Tibial artery (tissue), 4 donors: ENCODE results near the gene CFAP161.
A peak's percentile ranks its signal among the peaks of the same experiment; 100 is the strongest.

Experiments
- DNase-seq, 2 donors: peaks; one replicate each; pipeline ENCODE4 v3.0.0-alpha.2; 2019
- H3K27ac ChIP-seq, 2 donors: fragments of 200-600 bp; sonication (generic) in 1 of 2; 1 replicate in 1 of 2; 2 replicates in 1 of 2; pipeline ENCODE4 v1.5.1; 2018 to 2019; ENCODE audit warnings: mild to moderate bottlenecking in 1 of 2
- H3K27me3 ChIP-seq, 2 donors: fragments of 200-600 bp; sonication (generic) in 1 of 2; one replicate each; pipeline versions ENCODE4 v1.5.1 to v1.6.0; 2016 to 2019
- H3K36me3 ChIP-seq, 3 donors: fragments of 200-600 bp; sonication (generic) in 2 of 3; one replicate each; pipeline ENCODE4 v1.5.1; 2016 to 2019; ENCODE audit warnings: mild to moderate bottlenecking in 2 of 3
- H3K4me1 ChIP-seq, 4 donors: fragments of 200-600 bp; sonication (generic) in 2 of 4; 1 replicate in 3 of 4; 2 replicates in 1 of 4; pipeline ENCODE4 v1.5.1; 2016 to 2019
- H3K4me3 ChIP-seq, 2 donors: fragments of 200-600 bp; sonication (generic) in 1 of 2; 1 replicate in 1 of 2; 2 replicates in 1 of 2; pipeline ENCODE4 v1.5.1; 2018 to 2019; ENCODE audit warnings: mild to moderate bottlenecking in 2 of 2
- H3K9me3 ChIP-seq, 3 donors: fragments of 200-600 bp; sonication (generic) in 1 of 3; one replicate each; pipeline ENCODE4 v1.5.1; 2016 to 2019
- intact Hi-C: fragments of 100-400 bp; cut with DNase I; formaldehyde crosslinking; loops from one replicate; pipeline ENCODE4 v1.15.0; 2023; ENCODE audit warnings: low total_unique reads
- TF ChIP-seq, protein P1 (sequence below), 2 experiments: fragments of 200-600 bp in 1 of 2; fragments of 450-650 bp in 1 of 2; IDR thresholded peaks; one replicate each; pipeline ENCODE4 v1.5.1; 2017 to 2019; ENCODE audit warnings: antibody characterized with exemption in 2 of 2, mild to moderate bottlenecking in 1 of 2, moderate library complexity in 1 of 2

Gene CFAP161

GRCh38 chr15:81183439-81183775 lies 49.3 kb downstream of the CFAP161 start:
- TF ChIP-seq, protein P1, sequence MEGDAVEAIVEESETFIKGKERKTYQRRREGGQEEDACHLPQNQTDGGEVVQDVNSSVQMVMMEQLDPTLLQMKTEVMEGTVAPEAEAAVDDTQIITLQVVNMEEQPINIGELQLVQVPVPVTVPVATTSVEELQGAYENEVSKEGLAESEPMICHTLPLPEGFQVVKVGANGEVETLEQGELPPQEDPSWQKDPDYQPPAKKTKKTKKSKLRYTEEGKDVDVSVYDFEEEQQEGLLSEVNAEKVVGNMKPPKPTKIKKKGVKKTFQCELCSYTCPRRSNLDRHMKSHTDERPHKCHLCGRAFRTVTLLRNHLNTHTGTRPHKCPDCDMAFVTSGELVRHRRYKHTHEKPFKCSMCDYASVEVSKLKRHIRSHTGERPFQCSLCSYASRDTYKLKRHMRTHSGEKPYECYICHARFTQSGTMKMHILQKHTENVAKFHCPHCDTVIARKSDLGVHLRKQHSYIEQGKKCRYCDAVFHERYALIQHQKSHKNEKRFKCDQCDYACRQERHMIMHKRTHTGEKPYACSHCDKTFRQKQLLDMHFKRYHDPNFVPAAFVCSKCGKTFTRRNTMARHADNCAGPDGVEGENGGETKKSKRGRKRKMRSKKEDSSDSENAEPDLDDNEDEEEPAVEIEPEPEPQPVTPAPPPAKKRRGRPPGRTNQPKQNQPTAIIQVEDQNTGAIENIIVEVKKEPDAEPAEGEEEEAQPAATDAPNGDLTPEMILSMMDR (IDR thresholded peaks at IDR 0.05): no peak
- Histone ChIP-seq H3K9me3 (no peaks in the 10 kb centered on the region), H3K27me3 (no peaks in the 10 kb centered on the region), H3K36me3 (no peaks in the 10 kb centered on the region), H3K4me3 (peak overlapping the region; percentile 44 to 47), H3K27ac (peak overlapping the region; percentile 45 to 65), H3K4me1 (peaks cover 0 to 30% (median 13%) of the 10 kb centered on the region in 4 donors)
- DNase-seq: no peak
- intact Hi-C loops: no loop called here

DNA sequence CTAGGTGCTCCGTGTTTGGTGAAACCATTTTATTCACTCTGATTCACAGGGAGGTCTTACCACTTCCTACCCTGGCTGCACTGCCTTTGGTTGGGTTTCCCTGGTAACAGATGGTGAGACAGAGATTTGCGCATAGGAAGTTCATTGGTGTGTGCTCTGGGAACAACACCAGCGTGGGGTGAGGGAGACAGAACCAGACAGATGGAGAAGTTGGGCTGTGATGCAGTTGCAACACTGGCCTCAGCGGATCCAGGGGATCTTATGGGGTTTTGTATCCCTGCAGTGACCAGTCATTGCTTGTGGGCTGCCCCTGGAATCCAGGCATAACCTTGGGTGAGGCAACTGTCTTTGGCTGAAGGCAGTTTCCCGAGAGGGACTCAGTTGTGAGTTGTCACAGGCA lies 50.1 kb downstream of the CFAP161 start:
- Histone ChIP-seq H3K9me3 (no peaks in the 10 kb centered on the region), H3K27me3 (no peaks in the 10 kb centered on the region), H3K36me3 (no peaks in the 10 kb centered on the region), H3K4me3 (peak overlapping the region in 1 of 2 donors; percentile 47), H3K4me1 (peaks cover 0 to 31% (median 13%) of the 10 kb centered on the region in 4 donors), H3K27ac (peak overlapping the region; percentile 19 to 45)
- intact Hi-C loops: no loop called here
- peak in 1 of 2 donors; percentile 62 for DNase-seq
- TF ChIP-seq, protein P1 (IDR thresholded peaks at IDR 0.05): no peak

DNA sequence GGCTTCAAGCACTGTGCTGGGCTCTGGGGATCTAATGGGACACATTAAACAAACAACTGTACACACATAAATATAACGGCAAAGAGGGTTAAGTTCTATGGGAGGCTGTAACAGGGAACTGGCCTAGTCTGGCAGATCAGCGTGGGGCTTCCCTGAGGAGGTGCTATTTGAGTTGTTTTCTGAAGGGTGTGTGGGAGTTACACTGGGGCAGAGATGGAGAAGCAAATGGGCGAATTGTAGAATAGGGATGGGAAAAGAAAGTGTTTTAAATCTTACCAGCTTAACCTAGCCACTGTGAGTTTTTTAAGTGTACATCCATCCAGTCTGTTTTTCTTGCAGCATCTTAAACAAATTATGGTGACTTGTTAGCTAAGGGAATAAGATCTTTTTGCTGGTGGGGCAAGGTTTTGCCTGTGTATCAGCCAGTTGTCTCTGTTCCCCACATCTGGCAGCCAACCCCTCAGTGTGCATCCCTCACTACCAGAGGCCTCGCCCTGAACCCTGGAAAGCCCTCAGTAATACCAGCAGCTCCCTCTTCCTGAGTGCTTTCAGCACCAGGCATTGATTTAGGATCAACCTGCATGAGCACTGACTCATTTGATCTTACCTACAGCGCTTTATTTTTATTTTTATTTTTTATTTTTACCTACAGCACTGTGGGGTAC lies 51.7 kb downstream of the CFAP161 start:
- H3K4me3 ChIP-seq: no peak overlapping the region
- DNase-seq: no peak
- no peaks in the 10 kb centered on the region for H3K36me3 ChIP-seq
- no peaks in the 10 kb centered on the region for H3K27me3 ChIP-seq
- intact Hi-C loops: no loop called here
- H3K4me1 ChIP-seq: peaks cover 0 to 40% (median 16%) of the 10 kb centered on the region in 4 donors
- TF ChIP-seq, protein P1 (IDR thresholded peaks at IDR 0.05): no peak
- no peaks in the 10 kb centered on the region for H3K9me3 ChIP-seq
- H3K27ac ChIP-seq: no peak overlapping the region

DNA sequence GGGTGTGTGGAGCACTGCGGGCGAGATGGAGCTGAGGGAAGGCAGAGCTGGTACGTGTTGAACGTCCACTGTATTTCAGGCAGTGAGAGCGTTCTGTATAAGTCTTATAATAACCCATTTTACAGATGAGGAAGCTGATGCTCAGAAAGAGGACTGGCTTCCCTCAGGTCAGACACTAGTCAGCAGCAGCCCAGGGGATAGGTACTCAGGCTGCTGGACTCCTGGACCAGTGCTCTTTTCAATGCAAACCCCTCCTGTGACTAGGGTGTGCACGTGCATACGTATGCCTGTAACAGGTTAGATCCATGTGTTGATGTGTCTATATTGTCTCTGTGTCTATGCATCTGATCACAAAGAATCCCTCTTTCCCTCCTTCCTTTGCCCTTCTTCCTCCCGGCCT lies 54.3 kb downstream of the CFAP161 start:
- Histone ChIP-seq H3K9me3 (no peaks in the 10 kb centered on the region), H3K4me3 (no peak overlapping the region), H3K36me3 (no peaks in the 10 kb centered on the region), H3K27me3 (no peaks in the 10 kb centered on the region), H3K27ac (no peak overlapping the region), H3K4me1 (peaks cover 0 to 22% (median 6%) of the 10 kb centered on the region in 4 donors)
- intact Hi-C loops: no loop called here
- no peak for DNase-seq
- TF ChIP-seq, protein P1 (IDR thresholded peaks at IDR 0.05): no peak

GRCh38 chr15:81189583-81190283 lies 55.7 kb downstream of the CFAP161 start:
- Histone ChIP-seq H3K27ac (peak overlapping the region; percentile 42 to 59), H3K36me3 (no peaks in the 10 kb centered on the region), H3K27me3 (no peaks in the 10 kb centered on the region), H3K4me3 (no peak overlapping the region), H3K9me3 (no peaks in the 10 kb centered on the region), H3K4me1 (peaks cover 0 to 18% (median 3%) of the 10 kb centered on the region in 4 donors)
- TF ChIP-seq, protein P1 (IDR thresholded peaks at IDR 0.05): no peak
- intact Hi-C loops: no loop called here
- DNase-seq: peak; percentile 81 to 87
